ENCODE data around the gene GAST.

The GAST gene

GRCh38 chr17:41760878-41761277 lies 48.7 kb downstream of the GAST start:
- Histone ChIP-seq H3K79me2 (ENCODE audit: insufficient read depth, low read length) (no peaks in the 10 kb centered on the region), H3K4me3 (ENCODE audit: insufficient read depth, low read length, poor library complexity, severe bottlenecking) (no peak overlapping the region), H3K9me2 (replicated peaks; ENCODE audit: insufficient read depth, low read length) (no peaks in the 10 kb centered on the region), H3K36me3 (ENCODE audit: low read length) (no peaks in the 10 kb centered on the region), H3K27ac (ENCODE audit: low read depth, low read length) (no peak overlapping the region), H2AFZ (ENCODE audit: low read depth, low read length, severe bottlenecking) (no peak overlapping the region), H3K4me2 (ENCODE audit: low read depth, low read length, poor library complexity, severe bottlenecking) (no peak overlapping the region), H3K9me3 (ENCODE audit: insufficient read depth, low read length) (no peaks in the 10 kb centered on the region), H3F3A (ENCODE audit: insufficient read depth) (no peaks in the 10 kb centered on the region), H3K9ac (ENCODE audit: low read length) (no peak overlapping the region), H3K27me3 (ENCODE audit: low read length) (no peaks in the 10 kb centered on the region), H4K20me1 (ENCODE audit: low read depth, low read length) (no peaks in the 10 kb centered on the region)
- TF ChIP-seq EZH2phosphoT487 (conservative IDR thresholded peaks at IDR 0.05; ENCODE audit: low read length), result no peak
- TF ChIP-seq, protein P1, sequence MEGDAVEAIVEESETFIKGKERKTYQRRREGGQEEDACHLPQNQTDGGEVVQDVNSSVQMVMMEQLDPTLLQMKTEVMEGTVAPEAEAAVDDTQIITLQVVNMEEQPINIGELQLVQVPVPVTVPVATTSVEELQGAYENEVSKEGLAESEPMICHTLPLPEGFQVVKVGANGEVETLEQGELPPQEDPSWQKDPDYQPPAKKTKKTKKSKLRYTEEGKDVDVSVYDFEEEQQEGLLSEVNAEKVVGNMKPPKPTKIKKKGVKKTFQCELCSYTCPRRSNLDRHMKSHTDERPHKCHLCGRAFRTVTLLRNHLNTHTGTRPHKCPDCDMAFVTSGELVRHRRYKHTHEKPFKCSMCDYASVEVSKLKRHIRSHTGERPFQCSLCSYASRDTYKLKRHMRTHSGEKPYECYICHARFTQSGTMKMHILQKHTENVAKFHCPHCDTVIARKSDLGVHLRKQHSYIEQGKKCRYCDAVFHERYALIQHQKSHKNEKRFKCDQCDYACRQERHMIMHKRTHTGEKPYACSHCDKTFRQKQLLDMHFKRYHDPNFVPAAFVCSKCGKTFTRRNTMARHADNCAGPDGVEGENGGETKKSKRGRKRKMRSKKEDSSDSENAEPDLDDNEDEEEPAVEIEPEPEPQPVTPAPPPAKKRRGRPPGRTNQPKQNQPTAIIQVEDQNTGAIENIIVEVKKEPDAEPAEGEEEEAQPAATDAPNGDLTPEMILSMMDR (IDR thresholded peaks at IDR 0.05; ENCODE audit: insufficient read depth, low read length, poor library complexity, severe bottlenecking), result no peak

DNA sequence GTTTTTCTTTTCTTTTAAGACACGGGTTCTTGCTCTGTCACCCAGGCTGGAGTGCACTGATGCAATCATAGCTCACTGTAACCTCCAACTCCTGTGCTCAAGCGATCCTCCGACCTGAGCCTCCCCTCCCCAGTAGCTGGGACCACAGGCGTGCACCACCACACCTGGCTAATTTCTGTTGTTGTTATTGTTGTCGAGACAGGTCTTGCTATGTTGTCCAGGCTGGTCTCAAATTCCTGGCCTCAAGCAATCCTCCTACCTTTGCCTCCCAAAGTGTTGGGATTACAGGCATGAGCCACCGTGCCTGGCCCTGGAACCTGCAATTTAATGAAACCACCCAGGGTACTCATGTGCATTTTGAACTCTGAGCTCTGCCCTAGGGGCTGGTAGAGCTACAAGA lies 50.3 kb downstream of the GAST start:
- Histone ChIP-seq H3K9me2 (replicated peaks; ENCODE audit: insufficient read depth, low read length) (no peaks in the 10 kb centered on the region), H3K9me3 (ENCODE audit: insufficient read depth, low read length) (no peaks in the 10 kb centered on the region), H4K20me1 (ENCODE audit: low read depth, low read length) (no peaks in the 10 kb centered on the region), H3K9ac (ENCODE audit: low read length) (no peak overlapping the region), H3K27me3 (ENCODE audit: low read length) (no peaks in the 10 kb centered on the region), H3K4me3 (ENCODE audit: insufficient read depth, low read length, poor library complexity, severe bottlenecking) (no peak overlapping the region), H3K4me2 (ENCODE audit: low read depth, low read length, poor library complexity, severe bottlenecking) (no peak overlapping the region), H2AFZ (ENCODE audit: low read depth, low read length, severe bottlenecking) (no peak overlapping the region), H3K27ac (ENCODE audit: low read depth, low read length) (no peak overlapping the region), H3K36me3 (ENCODE audit: low read length) (no peaks in the 10 kb centered on the region), H3K79me2 (ENCODE audit: insufficient read depth, low read length) (no peaks in the 10 kb centered on the region), H3F3A (ENCODE audit: insufficient read depth) (no peaks in the 10 kb centered on the region)
- TF ChIP-seq, protein P1 (IDR thresholded peaks at IDR 0.05; ENCODE audit: insufficient read depth, low read length, poor library complexity, severe bottlenecking), result no peak
- TF ChIP-seq EZH2phosphoT487 (conservative IDR thresholded peaks at IDR 0.05; ENCODE audit: low read length), result no peak

DNA sequence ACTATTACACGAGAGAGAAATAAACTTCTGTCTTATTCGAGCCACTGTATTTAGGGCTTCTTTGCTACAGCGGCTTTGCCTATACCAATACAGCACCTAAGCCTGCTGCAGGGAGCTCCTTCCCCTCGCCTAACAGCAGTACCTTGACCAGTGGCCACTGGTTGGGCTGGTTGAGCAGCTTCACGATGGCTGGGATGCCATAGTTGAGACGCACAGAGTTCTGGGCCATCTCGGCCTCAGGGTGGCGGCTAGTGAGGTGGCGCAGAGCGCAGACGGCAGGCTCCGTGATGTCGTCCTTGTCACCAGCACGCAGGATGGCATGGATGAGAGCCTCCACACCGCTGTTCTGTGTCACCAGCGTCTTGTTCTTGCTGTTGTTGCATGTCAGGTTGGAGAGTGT lies 50.7 kb downstream of the GAST start:
- no peak overlapping the region for H3K27ac ChIP-seq (ENCODE audit: low read depth, low read length)
- no peaks in the 10 kb centered on the region for H3K36me3 ChIP-seq (ENCODE audit: low read length)
- H3K9me2 ChIP-seq (replicated peaks; ENCODE audit: insufficient read depth, low read length), result no peaks in the 10 kb centered on the region
- no peak overlapping the region for H3K9ac ChIP-seq (ENCODE audit: low read length)
- H3K9me3 ChIP-seq (ENCODE audit: insufficient read depth, low read length), result no peaks in the 10 kb centered on the region
- H3K4me3 ChIP-seq (ENCODE audit: insufficient read depth, low read length, poor library complexity, severe bottlenecking), result no peak overlapping the region
- H3F3A ChIP-seq (ENCODE audit: insufficient read depth), result no peaks in the 10 kb centered on the region
- H4K20me1 ChIP-seq (ENCODE audit: low read depth, low read length), result no peaks in the 10 kb centered on the region
- no peaks in the 10 kb centered on the region for H3K27me3 ChIP-seq (ENCODE audit: low read length)
- H2AFZ ChIP-seq (ENCODE audit: low read depth, low read length, severe bottlenecking), result no peak overlapping the region
- no peak overlapping the region for H3K4me2 ChIP-seq (ENCODE audit: low read depth, low read length, poor library complexity, severe bottlenecking)
- no peaks in the 10 kb centered on the region for H3K79me2 ChIP-seq (ENCODE audit: insufficient read depth, low read length)
- TF ChIP-seq, protein P1 (IDR thresholded peaks at IDR 0.05; ENCODE audit: insufficient read depth, low read length, poor library complexity, severe bottlenecking), result no peak
- no peak for TF ChIP-seq EZH2phosphoT487 (conservative IDR thresholded peaks at IDR 0.05; ENCODE audit: low read length)
